A549 (cell line): ENCODE measurements around the gene KIF5C. TPM values are rescaled to one million over a fixed set of nuclear protein-coding genes. Genes with fewer than 3 reads are reported as not detected.

Experiments used
- ATAC-seq, 2 experiments: fragments of 200-7000 bp in 1 of 2; fragments of >200 bp in 1 of 2; cut with Nextera tagmentation in 1 of 2; cut with Tn5 transposase in 1 of 2; 3 replicates each; pipeline versions ENCODE4 v1.8.0 to v1.9.1; 2018 to 2020; ENCODE audit warnings: mild to moderate bottlenecking in 1 of 2, moderate library complexity in 1 of 2
- CTCF ChIA-PET: fragments of 300-600 bp; sonication (Branson Sonifier 250); formaldehyde crosslinking; extraction: SDS; loops from one replicate; lab custom pipeline; 2021; ENCODE audit warnings: antibody characterized with exemption, inconsistent platforms; lab: Yijun Ruan, JAX
- POLR2A ChIA-PET: fragments of 350-600 bp; formaldehyde crosslinking; extraction: SDS; loops from one replicate; lab custom pipeline; 2021; ENCODE audit warnings: antibody characterized with exemption, inconsistent platforms; lab: Yijun Ruan, JAX
- DNase-seq, 2 experiments: peaks; one replicate each; pipeline versions ENCODE4 v3.0.0 to v3.0.0-alpha.2; 2011 to 2016; ENCODE audit warnings: low read depth in 1 of 2, low spot score in 1 of 2
- FAIRE-seq: peaks from 2 replicates; lab custom pipeline; 2011; peaks lifted over from hg19 to GRCh38; lab: Jason Lieb, UNC
- H3K27ac ChIP-seq, 2 experiments: fragments of >200 bp; sonication (Bioruptor Twin); formaldehyde crosslinking; 3 replicates each; pipeline ENCODE4 v1.5.1; 2016 to 2017
- H3K4me1 ChIP-seq: fragments of >200 bp; sonication (Bioruptor Twin); formaldehyde crosslinking; 3 replicates; pipeline ENCODE4 v1.6.1; 2016
- H3K4me2 ChIP-seq: fragments of >200 bp; sonication (Bioruptor Twin); formaldehyde crosslinking; 3 replicates; pipeline ENCODE4 v1.6.1; 2016
- H3K4me3 ChIP-seq: fragments of >200 bp; sonication (Bioruptor Twin); formaldehyde crosslinking; 3 replicates; pipeline ENCODE4 v1.5.1; 2016
- H3K9me3 ChIP-seq: fragments of >200 bp; sonication (Bioruptor Twin); formaldehyde crosslinking; 3 replicates; pipeline ENCODE4 v1.6.1; 2016
- CBX2 ChIP-seq: fragments of 200-600 bp; sonication (generic); IDR thresholded peaks from 2 replicates; pipeline ENCODE4 v1.6.1; 2016; ENCODE audit warnings: low read depth, mild to moderate bottlenecking, borderline replicate concordance
- CHD2 ChIP-seq: fragments of 150-350 bp; IDR thresholded peaks from 2 replicates; pipeline ENCODE4 v1.6.1; 2014; ENCODE audit warnings: low read length; ENCODE audit not compliant: partially characterized antibody
- EHF ChIP-seq: fragments of 250-450 bp; sonication (Bioruptor Pico); IDR thresholded peaks from 2 replicates; pipeline ENCODE4 v1.5.0; 2020; ENCODE audit warnings: mild to moderate bottlenecking
- EHMT2 ChIP-seq: fragments of 200-600 bp; sonication (generic); IDR thresholded peaks from 2 replicates; pipeline ENCODE4 v1.6.1; 2016; ENCODE audit warnings: antibody characterized with exemption, low read depth, mild to moderate bottlenecking, moderate library complexity
- ESRRA ChIP-seq: fragments of 150-350 bp; IDR thresholded peaks from 2 replicates; pipeline ENCODE4 v1.6.1; 2014; ENCODE audit warnings: mild to moderate bottlenecking, low read length, borderline replicate concordance
- GATA3 ChIP-seq: IDR thresholded peaks from 2 replicates; pipeline ENCODE4 v1.6.1; 2012; ENCODE audit warnings: borderline replicate concordance
- JUN ChIP-seq, 2 experiments: fragments of >200 bp; sonication (Bioruptor Twin); formaldehyde crosslinking; IDR thresholded peaks; 2 replicates in 1 of 2; 3 replicates in 1 of 2; pipeline ENCODE4 v1.6.1; 2016 to 2017
- JUNB ChIP-seq: fragments of >200 bp; sonication (Bioruptor Twin); formaldehyde crosslinking; IDR thresholded peaks from 2 replicates; pipeline ENCODE4 v1.6.1; 2016
- KDM5A ChIP-seq: fragments of 200-600 bp; sonication (generic); IDR thresholded peaks from 2 replicates; pipeline ENCODE4 v1.6.1; 2016; ENCODE audit warnings: antibody characterized with exemption, mild to moderate bottlenecking
- MAFK ChIP-seq: fragments of 450-650 bp; IDR thresholded peaks from 2 replicates; pipeline ENCODE4 v1.6.1; 2014; ENCODE audit not compliant: partially characterized antibody
- MAZ ChIP-seq: fragments of 150-350 bp; IDR thresholded peaks from 2 replicates; pipeline ENCODE4 v1.6.1; 2014; ENCODE audit warnings: antibody characterized with exemption, low read depth, low read length, borderline replicate concordance
- MYC ChIP-seq: IDR thresholded peaks from 2 replicates; pipeline ENCODE4 v1.6.1; 2012; ENCODE audit warnings: mild to moderate bottlenecking, inconsistent platforms, low read length, improper control_type of control experiment, borderline replicate concordance
- NFE2L2 ChIP-seq: fragments of 150-350 bp; conservative IDR thresholded peaks from 2 replicates; pipeline ENCODE4 v1.6.1; 2014; ENCODE audit warnings: low read length
- PHF8 ChIP-seq: fragments of 200-600 bp; sonication (generic); IDR thresholded peaks from 2 replicates; pipeline ENCODE4 v1.6.1; 2016; ENCODE audit warnings: low read depth, mild to moderate bottlenecking, antibody characterized with exemption, moderate library complexity, borderline replicate concordance
- POLR2A ChIP-seq: IDR thresholded peaks from 2 replicates; pipeline ENCODE4 v1.6.1; 2012; ENCODE audit warnings: mild to moderate bottlenecking, low read length
- POLR2AphosphoS2 ChIP-seq: conservative IDR thresholded peaks from 2 replicates; pipeline ENCODE4 v1.6.1; 2012; ENCODE audit warnings: low read length, improper control_type of control experiment, inconsistent platforms
- RARB ChIP-seq: fragments of 250-450 bp; sonication (Bioruptor Pico); IDR thresholded peaks from 2 replicates; pipeline ENCODE4 v1.8.0; 2021; ENCODE audit warnings: mild to moderate bottlenecking, moderate library complexity
- RCOR1 ChIP-seq: fragments of 150-350 bp; IDR thresholded peaks from 2 replicates; pipeline ENCODE4 v1.6.1; 2014; ENCODE audit warnings: antibody characterized with exemption, low read length, low read depth
- RFX5 ChIP-seq: fragments of 450-650 bp; IDR thresholded peaks from 2 replicates; pipeline ENCODE4 v1.7.1; 2014; ENCODE audit warnings: antibody characterized with exemption, mild to moderate bottlenecking, moderate library complexity
- RNF2 ChIP-seq: fragments of 200-600 bp; sonication (generic); IDR thresholded peaks from 2 replicates; pipeline ENCODE4 v1.6.1; 2016; ENCODE audit warnings: low read depth, mild to moderate bottlenecking, antibody characterized with exemption, moderate library complexity, borderline replicate concordance
- SREBF2 ChIP-seq: fragments of 450-650 bp; IDR thresholded peaks from 2 replicates; pipeline ENCODE4 v1.6.1; 2014; ENCODE audit warnings: mild to moderate bottlenecking, moderate library complexity
- ZSCAN20 ChIP-seq: fragments of 250-450 bp; sonication (Bioruptor Pico); IDR thresholded peaks from 2 replicates; pipeline ENCODE4 v1.8.0; 2022; ENCODE audit warnings: mild to moderate bottlenecking, moderate library complexity
- WGBS: methylation state at CpG from one replicate; pipeline ENCODE4 v1.1.6; 2017; ENCODE audit errors: missing lambda C conversion rate; 5-methylcytosine and 5-hydroxymethylcytosine counted together
- polyA plus RNA-seq, 4 experiments: library from polyadenylated mRNA; depleted of rRNA in 3 of 4; stranded (reverse); fragments of >200 nt; fragmentation: RNase III in 1 of 4; extraction: RNeasy Plus Mini Kit Qiagen cat#74134 plus additional on column Dnase treatment in 1 of 4; gene quantifications; 2 replicates in 3 of 4; 3 replicates in 1 of 4; pipeline ENCODE4 v1.2.3, GENCODE V29; 2011 to 2017
- TF ChIP-seq, protein P1 (sequence below): fragments of 250-450 bp; sonication (Bioruptor Pico); IDR thresholded peaks from 2 replicates; pipeline ENCODE4 v1.5.0; 2020; ENCODE audit warnings: low read depth, mild to moderate bottlenecking, moderate library complexity
- TF ChIP-seq, protein P2 (sequence below): IDR thresholded peaks from 2 replicates; pipeline ENCODE4 v1.6.1; 2012; ENCODE audit warnings: low read depth, borderline replicate concordance
- TF ChIP-seq, protein P3 (sequence below): fragments of 250-450 bp; sonication (Bioruptor Pico); IDR thresholded peaks from 2 replicates; pipeline ENCODE4 v1.5.0; 2021; ENCODE audit warnings: mild to moderate bottlenecking, moderate library complexity, borderline replicate concordance
- TF ChIP-seq, protein P4 (sequence below): fragments of 200-600 bp; sonication (generic); IDR thresholded peaks from 2 replicates; pipeline ENCODE4 v1.6.1; 2016; ENCODE audit warnings: antibody characterized with exemption, mild to moderate bottlenecking, moderate library complexity
- TF ChIP-seq, protein P5 (sequence below): fragments of 450-650 bp; IDR thresholded peaks from 2 replicates; pipeline ENCODE4 v1.6.1; 2014; ENCODE audit warnings: antibody characterized with exemption

Gene KIF5C
- polyA plus RNA-seq, 2 of the 4 experiments (the other 2 are of a cell fraction): 0.27 to 0.30 TPM

DNA sequence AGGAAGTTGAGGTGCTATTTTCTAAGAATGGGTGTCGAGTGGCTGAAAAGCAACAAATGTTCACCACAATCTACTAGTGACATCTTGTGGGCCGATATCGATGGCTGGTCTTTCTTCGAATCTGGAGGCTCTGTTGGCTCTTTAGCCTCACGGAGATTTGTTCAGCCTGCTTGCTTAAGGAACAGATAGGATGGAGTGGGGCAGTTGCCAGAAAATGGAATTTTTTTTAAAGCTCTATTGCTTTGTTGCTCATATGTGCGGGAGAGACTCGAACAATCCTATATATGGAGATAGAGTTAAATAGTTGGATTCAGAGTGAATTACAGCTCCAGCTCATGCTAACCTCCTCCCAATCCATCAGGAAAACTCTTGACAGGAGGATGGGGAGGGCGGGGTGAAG, 92.6 kb downstream of the KIF5C start:
- ChIA-PET CTCF (no interaction called here), POLR2A (no interaction called here)
- Histone ChIP-seq H3K4me3 (no peak overlapping the region), H3K4me1 (no peaks in the 10 kb centered on the region), H3K27ac (no peak overlapping the region), H3K9me3 (no peaks in the 10 kb centered on the region), H3K4me2 (no peak overlapping the region)
- no peak for ATAC-seq
- TF ChIP-seq, protein P1, sequence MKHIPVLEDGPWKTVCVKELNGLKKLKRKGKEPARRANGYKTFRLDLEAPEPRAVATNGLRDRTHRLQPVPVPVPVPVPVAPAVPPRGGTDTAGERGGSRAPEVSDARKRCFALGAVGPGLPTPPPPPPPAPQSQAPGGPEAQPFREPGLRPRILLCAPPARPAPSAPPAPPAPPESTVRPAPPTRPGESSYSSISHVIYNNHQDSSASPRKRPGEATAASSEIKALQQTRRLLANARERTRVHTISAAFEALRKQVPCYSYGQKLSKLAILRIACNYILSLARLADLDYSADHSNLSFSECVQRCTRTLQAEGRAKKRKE (CRISPR knock-in tag): no peak
- TF ChIP-seq SREBF2 (no peak), MAZ (no peak), RNF2 (no peak), JUNB (no peak), ESRRA (no peak), PHF8 (no peak), EHF (no peak), ZSCAN20 (CRISPR knock-in tag) (no peak), MYC (no peak), MAFK (no peak), POLR2AphosphoS2 (no peak), RCOR1 (no peak), RFX5 (no peak), CHD2 (no peak), EHMT2 (no peak), KDM5A (no peak)
- TF ChIP-seq, protein P2, sequence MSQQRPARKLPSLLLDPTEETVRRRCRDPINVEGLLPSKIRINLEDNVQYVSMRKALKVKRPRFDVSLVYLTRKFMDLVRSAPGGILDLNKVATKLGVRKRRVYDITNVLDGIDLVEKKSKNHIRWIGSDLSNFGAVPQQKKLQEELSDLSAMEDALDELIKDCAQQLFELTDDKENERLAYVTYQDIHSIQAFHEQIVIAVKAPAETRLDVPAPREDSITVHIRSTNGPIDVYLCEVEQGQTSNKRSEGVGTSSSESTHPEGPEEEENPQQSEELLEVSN: no peak
- TF ChIP-seq, protein P3, sequence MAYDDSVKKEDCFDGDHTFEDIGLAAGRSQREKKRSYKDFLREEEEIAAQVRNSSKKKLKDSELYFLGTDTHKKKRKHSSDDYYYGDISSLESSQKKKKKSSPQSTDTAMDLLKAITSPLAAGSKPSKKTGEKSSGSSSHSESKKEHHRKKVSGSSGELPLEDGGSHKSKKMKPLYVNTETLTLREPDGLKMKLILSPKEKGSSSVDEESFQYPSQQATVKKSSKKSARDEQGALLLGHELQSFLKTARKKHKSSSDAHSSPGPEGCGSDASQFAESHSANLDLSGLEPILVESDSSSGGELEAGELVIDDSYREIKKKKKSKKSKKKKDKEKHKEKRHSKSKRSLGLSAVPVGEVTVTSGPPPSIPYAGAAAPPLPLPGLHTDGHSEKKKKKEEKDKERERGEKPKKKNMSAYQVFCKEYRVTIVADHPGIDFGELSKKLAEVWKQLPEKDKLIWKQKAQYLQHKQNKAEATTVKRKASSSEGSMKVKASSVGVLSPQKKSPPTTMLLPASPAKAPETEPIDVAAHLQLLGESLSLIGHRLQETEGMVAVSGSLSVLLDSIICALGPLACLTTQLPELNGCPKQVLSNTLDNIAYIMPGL: no peak
- TF ChIP-seq, protein P4, sequence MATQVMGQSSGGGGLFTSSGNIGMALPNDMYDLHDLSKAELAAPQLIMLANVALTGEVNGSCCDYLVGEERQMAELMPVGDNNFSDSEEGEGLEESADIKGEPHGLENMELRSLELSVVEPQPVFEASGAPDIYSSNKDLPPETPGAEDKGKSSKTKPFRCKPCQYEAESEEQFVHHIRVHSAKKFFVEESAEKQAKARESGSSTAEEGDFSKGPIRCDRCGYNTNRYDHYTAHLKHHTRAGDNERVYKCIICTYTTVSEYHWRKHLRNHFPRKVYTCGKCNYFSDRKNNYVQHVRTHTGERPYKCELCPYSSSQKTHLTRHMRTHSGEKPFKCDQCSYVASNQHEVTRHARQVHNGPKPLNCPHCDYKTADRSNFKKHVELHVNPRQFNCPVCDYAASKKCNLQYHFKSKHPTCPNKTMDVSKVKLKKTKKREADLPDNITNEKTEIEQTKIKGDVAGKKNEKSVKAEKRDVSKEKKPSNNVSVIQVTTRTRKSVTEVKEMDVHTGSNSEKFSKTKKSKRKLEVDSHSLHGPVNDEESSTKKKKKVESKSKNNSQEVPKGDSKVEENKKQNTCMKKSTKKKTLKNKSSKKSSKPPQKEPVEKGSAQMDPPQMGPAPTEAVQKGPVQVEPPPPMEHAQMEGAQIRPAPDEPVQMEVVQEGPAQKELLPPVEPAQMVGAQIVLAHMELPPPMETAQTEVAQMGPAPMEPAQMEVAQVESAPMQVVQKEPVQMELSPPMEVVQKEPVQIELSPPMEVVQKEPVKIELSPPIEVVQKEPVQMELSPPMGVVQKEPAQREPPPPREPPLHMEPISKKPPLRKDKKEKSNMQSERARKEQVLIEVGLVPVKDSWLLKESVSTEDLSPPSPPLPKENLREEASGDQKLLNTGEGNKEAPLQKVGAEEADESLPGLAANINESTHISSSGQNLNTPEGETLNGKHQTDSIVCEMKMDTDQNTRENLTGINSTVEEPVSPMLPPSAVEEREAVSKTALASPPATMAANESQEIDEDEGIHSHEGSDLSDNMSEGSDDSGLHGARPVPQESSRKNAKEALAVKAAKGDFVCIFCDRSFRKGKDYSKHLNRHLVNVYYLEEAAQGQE: no peak
- no peak for FAIRE-seq
- DNase-seq: no peak
- 65% methylated on average over 8 of the region's 8 CpGs for WGBS

- ChIA-PET POLR2A (no interaction called here), CTCF (no interaction called here)
- DNase-seq (no peak), FAIRE-seq (no peak), ATAC-seq (no peak)
- Histone ChIP-seq H3K4me1 (no peaks in the 10 kb centered on the region), H3K9me3 (no peaks in the 10 kb centered on the region), H3K27ac (no peak overlapping the region), H3K4me2 (no peak overlapping the region), H3K4me3 (no peak overlapping the region)
- 44% methylated on average over 4 of the region's 4 CpGs for WGBS
- no peak for TF ChIP-seq MAZ
- TF ChIP-seq, protein P1 (CRISPR knock-in tag): no peak
- TF ChIP-seq POLR2A: no peak
- TF ChIP-seq, protein P5, sequence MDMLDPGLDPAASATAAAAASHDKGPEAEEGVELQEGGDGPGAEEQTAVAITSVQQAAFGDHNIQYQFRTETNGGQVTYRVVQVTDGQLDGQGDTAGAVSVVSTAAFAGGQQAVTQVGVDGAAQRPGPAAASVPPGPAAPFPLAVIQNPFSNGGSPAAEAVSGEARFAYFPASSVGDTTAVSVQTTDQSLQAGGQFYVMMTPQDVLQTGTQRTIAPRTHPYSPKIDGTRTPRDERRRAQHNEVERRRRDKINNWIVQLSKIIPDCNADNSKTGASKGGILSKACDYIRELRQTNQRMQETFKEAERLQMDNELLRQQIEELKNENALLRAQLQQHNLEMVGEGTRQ: no peak
- TF ChIP-seq JUNB: no peak
- TF ChIP-seq MAFK: no peak
- TF ChIP-seq CBX2: no peak
- no peak for TF ChIP-seq RARB
- TF ChIP-seq, protein P3: no peak
- no peak for TF ChIP-seq JUN (IDR thresholded peaks at IDR 0.05)
- no peak for TF ChIP-seq GATA3
- no peak for TF ChIP-seq EHF
- TF ChIP-seq NFE2L2: no peak
These were observed 93.3 kb downstream of the KIF5C start for GRCh38 chr2:148968301-148968700.
